HL-60/S4 treated with phorbol 12-myristate 13-acetate at 8.2 ng/mL for 4 days and 3 days (cell line): Measurements from ENCODE around the gene LUC7L3.
"Not testable (repeated sequence)": the region's sequence is repeated elsewhere in the genome, so short reads cannot be mapped to it uniquely, and the experiment has no call there.

ENCODE experiments used
- in situ Hi-C: fragments of 300-500 bp; cut with MboI; formaldehyde crosslinking; loops from 2 replicates; pipeline ENCODE4 v1.15.0; 2022; ENCODE audit warnings: low sequenced_read_pairs

LUC7L3 gene

GRCh38 chr17:50779747-50780353, 60.4 kb downstream of the LUC7L3 start:
- in situ Hi-C loops = loop anchor here (5.0 to 10.0 kb wide), 2 partner anchors 62 to 175 kb away; no protein-coding TSS in a partner anchor

- in situ Hi-C loops = loop anchor here (5.0 to 10.0 kb wide), 2 partner anchors 61 to 174 kb away; no protein-coding TSS in a partner anchor
Measured at GRCh38 chr17:50781167-50781566, 61.8 kb downstream of the LUC7L3 start.

- in situ Hi-C loops = loop anchor here (5.0 to 10.0 kb wide), 2 partner anchors 59 to 172 kb away; no protein-coding TSS in a partner anchor
Measured at GRCh38 chr17:50783193-50783660, 63.8 kb downstream of the LUC7L3 start.

DNA sequence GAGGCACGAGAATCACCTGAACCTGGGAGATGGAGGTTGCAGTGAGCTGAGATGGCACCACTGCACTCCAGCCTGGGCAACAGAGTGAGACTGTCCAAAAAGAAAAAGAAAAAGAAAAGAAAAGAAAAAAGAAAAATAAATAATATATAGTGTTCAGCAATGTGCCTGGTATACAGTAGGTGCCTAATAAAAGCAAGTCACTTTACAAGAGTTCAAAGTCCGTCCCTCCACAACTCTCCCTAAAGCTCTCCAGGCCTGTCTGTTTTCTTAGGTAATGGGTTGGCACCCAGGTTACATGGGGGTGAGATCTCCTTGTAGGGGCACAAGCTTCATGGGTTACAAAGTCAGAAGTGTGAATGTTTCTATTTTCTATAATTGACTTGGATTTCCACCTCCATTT, 64.5 kb downstream of the LUC7L3 start:
- in situ Hi-C loops = loop anchor here (5.0 to 10.0 kb wide), 2 partner anchors 58 to 171 kb away; no protein-coding TSS in a partner anchor

- in situ Hi-C loops = loop anchor here (10.0 kb wide), 1 partner anchor 170 kb away; no protein-coding TSS in a partner anchor
Measured at GRCh38 chr17:50785126-50785525, 65.7 kb downstream of the LUC7L3 start.

DNA sequence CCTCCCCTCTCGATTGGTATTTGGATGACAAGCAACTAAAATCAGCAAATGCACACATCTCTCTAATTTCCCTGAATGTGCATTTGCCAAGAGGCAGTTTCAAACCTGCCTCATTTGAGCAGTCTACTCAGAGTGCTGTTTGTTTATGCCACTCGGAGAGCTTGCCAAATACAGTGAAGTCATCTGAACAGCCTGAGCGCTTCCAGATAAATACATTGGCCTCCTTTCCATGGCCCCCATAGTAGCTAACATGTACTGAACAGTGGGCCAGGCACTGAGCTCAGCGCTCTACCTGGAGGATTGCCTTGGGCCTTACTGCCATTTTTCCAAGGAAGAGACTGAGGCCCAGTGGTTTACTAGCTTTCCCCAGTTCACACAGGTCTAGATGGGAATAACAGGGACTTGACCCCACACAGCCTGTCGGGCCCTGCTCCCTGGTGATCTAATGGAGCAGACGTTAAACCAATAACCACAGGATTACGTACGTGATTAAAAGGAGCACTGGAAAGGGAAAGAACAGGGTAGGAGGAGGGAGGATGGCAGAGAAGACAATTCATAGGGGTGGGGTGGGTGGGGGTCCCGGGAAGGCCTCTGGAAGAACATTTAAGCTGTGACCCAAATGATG, 66.7 kb downstream of the LUC7L3 start:
- in situ Hi-C loops = loop anchor here (10.0 kb wide), 1 partner anchor 169 kb away; no protein-coding TSS in a partner anchor

GRCh38 chr17:50787106-50787505, 67.7 kb downstream of the LUC7L3 start:
- in situ Hi-C loops = loop anchor here (10.0 kb wide), 1 partner anchor 168 kb away; no protein-coding TSS in a partner anchor

DNA sequence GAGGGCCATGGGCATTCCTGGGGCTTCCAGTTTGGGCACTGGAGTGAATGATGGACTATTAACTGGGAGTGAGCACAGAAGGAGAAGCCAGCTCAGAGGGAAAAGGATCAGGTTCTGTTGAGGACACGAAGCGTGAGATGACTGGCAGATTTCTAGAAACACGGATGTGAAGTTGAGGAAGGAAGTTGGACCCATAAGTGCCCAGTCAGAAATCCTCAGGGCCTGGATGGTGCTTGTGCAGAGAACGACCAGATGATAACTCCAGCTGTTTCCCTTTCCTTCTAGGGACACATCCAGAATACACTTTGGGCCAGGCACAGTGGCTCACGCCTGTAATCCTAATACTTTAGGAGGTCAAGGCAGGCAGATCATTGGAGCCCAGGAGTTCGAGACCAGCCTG, 71.2 kb downstream of the LUC7L3 start:
- in situ Hi-C loops = no loop called here

DNA sequence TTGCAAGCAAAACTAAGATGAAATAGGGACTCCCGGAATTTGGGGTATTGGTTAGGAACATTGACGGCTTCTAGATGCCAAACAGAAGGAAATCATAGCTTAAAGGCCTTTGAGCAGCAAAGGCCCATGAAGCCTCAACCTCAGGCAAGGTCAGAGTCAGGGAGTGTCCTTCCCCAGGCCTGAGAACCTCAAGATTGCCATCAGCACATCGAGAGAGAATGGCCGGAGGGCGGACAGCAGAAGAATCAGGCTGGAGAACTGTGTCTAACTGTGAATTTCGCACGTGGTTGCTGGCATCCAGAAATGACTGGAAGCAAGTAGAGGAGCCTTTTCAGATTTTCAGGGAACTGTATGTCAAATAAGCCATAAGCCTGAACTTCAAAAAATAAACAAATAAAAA, 72.7 kb downstream of the LUC7L3 start:
- in situ Hi-C loops = no loop called here

DNA sequence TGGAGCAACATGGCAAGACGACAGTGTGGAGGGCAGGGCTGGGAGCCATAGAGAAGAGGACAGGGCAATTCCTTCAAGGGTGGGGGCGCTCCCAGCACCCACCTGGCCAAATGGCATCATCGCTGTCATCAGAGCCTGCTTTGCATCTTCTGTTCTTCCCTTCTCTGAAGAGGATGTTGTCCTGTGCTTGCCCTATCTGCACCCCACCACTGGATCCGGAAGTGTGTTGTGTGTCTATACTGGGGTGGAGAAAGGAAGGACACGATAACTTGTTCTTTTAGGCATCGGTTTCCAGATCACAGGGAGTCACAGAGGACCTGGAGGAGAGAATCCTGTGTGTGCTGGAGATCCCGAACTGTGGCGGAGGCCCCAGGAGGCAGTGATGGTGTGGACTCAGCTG, 73.6 kb downstream of the LUC7L3 start:
- in situ Hi-C loops = no loop called here

DNA sequence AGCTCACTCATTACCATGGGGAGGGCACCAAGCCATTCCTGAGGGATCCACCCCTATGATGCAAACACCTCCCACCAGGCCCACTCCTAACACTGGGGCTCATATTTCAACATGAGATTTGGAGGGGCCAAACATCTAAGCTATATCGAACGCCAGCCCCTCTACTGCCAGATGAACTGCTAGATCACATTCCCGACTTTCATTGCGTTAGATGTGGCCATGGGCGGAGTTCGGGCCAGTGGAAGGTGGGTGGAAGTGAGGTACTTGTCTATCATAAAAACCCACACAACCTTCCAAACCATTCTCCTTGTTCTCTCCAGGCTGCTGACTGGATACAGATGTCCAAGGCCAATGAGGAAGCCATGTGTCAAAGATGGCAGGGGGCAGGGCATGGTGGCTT, 75.0 kb downstream of the LUC7L3 start:
- in situ Hi-C loops = no loop called here

DNA sequence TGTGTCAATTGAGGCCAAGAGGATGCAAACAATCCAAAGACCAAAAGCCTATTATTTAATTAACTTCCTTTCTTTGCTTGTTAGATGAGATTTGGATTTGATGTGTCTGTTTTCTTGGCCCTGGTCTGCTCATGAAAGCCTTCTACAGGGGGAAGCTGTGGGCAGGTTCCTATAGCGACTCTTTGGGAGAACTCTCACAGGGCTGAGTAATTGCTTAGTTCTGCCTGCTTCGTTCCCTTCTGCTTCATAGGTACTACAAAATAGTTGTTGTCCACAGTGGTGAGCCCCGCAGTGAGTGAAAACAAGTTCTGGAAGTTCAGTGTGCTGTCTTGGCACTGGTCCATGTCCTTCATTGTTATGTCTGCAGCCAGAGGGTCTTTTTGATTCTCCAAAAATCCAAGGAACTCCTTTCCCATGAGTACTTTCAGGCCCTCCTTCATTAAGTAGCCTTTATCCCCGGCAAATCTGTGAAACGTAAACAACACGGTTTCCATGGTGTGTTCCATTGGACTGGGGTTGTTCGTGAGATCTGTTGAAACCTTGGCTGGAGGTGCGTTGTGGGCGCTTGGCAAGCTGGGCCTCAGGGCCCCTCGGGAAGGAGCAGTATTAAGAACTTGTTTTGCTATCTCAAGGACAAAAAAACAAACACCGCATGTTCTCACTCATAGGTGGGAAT, 77.9 kb downstream of the LUC7L3 start:
- in situ Hi-C loops = no loop called here

GRCh38 chr17:50798424-50799288, 79.3 kb downstream of the LUC7L3 start:
- in situ Hi-C loops = no loop called here

GRCh38 chr17:50799582-50799981, 80.2 kb downstream of the LUC7L3 start:
- in situ Hi-C loops = no loop called here

DNA sequence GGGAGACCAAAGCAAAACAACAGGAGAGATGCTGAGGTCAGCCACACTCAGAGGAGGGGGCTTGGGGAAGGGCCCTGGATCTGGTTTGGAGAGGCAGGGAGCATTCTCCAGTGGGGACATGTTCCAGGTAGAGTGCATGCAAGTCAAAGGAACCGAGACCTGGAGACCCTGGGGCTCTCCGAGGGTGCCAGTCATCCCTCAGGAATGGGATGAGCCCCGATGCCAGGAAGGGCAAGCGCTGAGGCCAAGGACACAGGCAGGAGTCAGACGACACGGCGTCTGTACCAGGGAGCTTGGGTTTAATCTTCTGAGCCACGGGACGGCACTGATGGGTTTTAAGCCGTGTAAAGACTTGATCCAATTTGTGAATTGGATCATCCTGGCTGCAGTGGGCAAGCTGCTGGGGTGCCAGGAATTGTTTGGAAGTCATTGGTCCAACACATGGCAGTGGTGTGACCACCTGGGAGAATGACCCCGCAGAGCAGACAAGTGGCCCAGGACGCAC, 80.8 kb downstream of the LUC7L3 start:
- in situ Hi-C loops = no loop called here

- in situ Hi-C loops = no loop called here
Measured at GRCh38 chr17:50802609-50803571, 83.5 kb downstream of the LUC7L3 start.

DNA sequence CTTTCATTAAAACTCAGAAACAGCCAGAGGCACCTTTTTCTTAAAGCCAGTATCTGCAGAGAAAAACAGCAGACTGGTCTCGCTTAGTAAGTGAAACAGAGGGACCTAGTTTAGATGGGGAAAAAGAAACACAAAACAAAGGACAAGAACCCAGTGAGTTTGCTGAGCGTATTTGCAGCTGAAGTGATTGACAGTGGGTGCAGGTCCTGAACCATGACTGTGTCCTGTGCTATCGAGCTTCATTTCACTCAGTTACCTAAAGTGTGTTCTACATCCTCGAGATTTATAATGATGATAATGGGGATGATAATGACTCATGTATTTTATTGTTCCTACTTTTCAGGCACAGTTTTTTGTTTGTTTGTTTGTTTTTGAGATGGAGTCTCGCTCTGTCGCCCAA, 84.3 kb downstream of the LUC7L3 start:
- in situ Hi-C loops = no loop called here

- in situ Hi-C loops = not testable (repeated sequence)
Measured at GRCh38 chr17:50804749-50805475, 85.5 kb downstream of the LUC7L3 start.

DNA sequence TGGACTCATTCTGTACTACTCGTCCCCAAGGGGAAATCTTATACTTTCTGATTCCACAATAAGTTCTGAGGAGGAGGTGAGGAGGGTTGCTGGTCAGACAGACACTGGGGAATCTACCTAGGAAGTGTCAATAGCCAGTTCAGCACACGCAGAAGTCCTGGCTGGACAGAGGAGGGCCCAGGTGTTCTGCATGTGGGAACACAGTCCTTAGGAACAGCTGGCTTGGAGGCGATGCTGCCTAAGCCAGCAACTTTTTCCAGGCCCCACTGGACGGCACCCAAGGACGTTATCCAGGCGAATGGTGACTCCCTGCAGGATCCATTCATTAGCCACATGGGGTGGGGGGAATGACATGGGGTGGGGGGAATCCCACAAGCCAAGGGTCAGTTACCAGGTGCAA, 86.1 kb downstream of the LUC7L3 start:
- in situ Hi-C loops = no loop called here
